Hepatocyte (in vitro differentiated cells): ENCODE data around the gene DSN1.

Experiments used
- EZH2 ChIP-seq: fragments of 200-600 bp; sonication (generic); IDR thresholded peaks from 2 replicates; pipeline ENCODE4 v1.6.1; 2016; ENCODE audit warnings: antibody characterized with exemption, mild to moderate bottlenecking, borderline replicate concordance
- EZH2phosphoT487 ChIP-seq: fragments of 200-600 bp; sonication (generic); IDR thresholded peaks from one replicate; pipeline ENCODE4 v1.6.1; 2018; ENCODE audit warnings: antibody characterized with exemption, mild to moderate bottlenecking, low read depth, moderate library complexity; ENCODE audit not compliant: unreplicated experiment, severe bottlenecking
- TF ChIP-seq, protein P1 (sequence below): fragments of 200-600 bp; sonication (generic); IDR thresholded peaks from 2 replicates; pipeline ENCODE4 v1.5.1; 2016; ENCODE audit warnings: antibody characterized with exemption, mild to moderate bottlenecking; ENCODE audit not compliant: poor library complexity

DNA sequence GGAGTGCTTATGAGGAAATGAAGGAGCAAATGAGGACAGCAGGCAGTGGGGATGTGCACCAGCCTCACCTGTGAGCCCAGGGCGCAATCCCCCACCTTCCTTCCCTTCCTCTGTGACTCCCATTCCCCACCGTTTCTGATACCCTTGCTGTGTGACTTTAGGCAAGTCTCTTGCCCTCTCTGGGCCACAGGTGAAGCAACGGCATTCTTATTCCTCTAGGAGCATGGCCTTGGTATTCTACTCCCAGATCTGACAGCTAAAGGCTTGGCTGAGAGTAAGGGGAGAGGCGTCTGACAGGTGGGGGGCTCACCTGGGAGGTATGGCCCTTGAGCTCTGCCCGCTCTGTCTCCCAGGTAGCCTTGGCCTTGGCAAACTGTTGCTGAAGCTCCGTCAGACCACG lies 30.9 kb upstream of the DSN1 start:
- no peak for TF ChIP-seq EZH2
- TF ChIP-seq, protein P1, sequence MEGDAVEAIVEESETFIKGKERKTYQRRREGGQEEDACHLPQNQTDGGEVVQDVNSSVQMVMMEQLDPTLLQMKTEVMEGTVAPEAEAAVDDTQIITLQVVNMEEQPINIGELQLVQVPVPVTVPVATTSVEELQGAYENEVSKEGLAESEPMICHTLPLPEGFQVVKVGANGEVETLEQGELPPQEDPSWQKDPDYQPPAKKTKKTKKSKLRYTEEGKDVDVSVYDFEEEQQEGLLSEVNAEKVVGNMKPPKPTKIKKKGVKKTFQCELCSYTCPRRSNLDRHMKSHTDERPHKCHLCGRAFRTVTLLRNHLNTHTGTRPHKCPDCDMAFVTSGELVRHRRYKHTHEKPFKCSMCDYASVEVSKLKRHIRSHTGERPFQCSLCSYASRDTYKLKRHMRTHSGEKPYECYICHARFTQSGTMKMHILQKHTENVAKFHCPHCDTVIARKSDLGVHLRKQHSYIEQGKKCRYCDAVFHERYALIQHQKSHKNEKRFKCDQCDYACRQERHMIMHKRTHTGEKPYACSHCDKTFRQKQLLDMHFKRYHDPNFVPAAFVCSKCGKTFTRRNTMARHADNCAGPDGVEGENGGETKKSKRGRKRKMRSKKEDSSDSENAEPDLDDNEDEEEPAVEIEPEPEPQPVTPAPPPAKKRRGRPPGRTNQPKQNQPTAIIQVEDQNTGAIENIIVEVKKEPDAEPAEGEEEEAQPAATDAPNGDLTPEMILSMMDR: no peak
- no peak for TF ChIP-seq EZH2phosphoT487
